Smooth muscle cell (in vitro differentiated cells): ENCODE results near the gene TWIST2. TPM values are rescaled to one million over a fixed set of nuclear protein-coding genes. Genes with fewer than 3 reads are reported as not detected.

Experiments
- DNase-seq: peaks from one replicate; lab custom pipeline; 2025; ENCODE audit not compliant: unreplicated experiment; lab: John Stamatoyannopoulos, UW
- H2AFZ ChIP-seq: fragments of 200-600 bp; sonication (generic); 2 replicates; pipeline ENCODE4 v1.6.0; 2016; ENCODE audit warnings: antibody characterized with exemption, low read depth, mild to moderate bottlenecking
- H3F3A ChIP-seq: fragments of 200-600 bp; sonication (generic); 2 replicates; pipeline ENCODE4 v1.6.0; 2017; ENCODE audit warnings: antibody characterized with exemption, low read depth
- H3K27ac ChIP-seq: fragments of 200-600 bp; sonication (generic); 2 replicates; pipeline ENCODE4 v1.5.1; 2016; ENCODE audit warnings: low read depth, mild to moderate bottlenecking
- H3K27me3 ChIP-seq: fragments of 200-600 bp; sonication (generic); 2 replicates; pipeline ENCODE4 v1.6.1; 2016; ENCODE audit warnings: low read depth, mild to moderate bottlenecking
- H3K36me3 ChIP-seq: fragments of 200-600 bp; sonication (generic); 2 replicates; pipeline ENCODE4 v1.5.1; 2016; ENCODE audit warnings: low read depth
- H3K4me1 ChIP-seq: fragments of 200-600 bp; sonication (generic); 2 replicates; pipeline ENCODE4 v1.5.1; 2016; ENCODE audit warnings: low read depth
- H3K4me2 ChIP-seq: fragments of 200-600 bp; sonication (generic); 2 replicates; pipeline ENCODE4 v1.6.0; 2016; ENCODE audit warnings: mild to moderate bottlenecking
- H3K4me3 ChIP-seq: fragments of 200-600 bp; sonication (generic); 2 replicates; pipeline ENCODE4 v1.5.1; 2016; ENCODE audit warnings: mild to moderate bottlenecking
- H3K79me2 ChIP-seq: fragments of 200-600 bp; sonication (generic); 2 replicates; pipeline ENCODE4 v1.6.0; 2016; ENCODE audit warnings: low read depth, mild to moderate bottlenecking
- H3K9ac ChIP-seq: fragments of 200-600 bp; sonication (generic); 2 replicates; pipeline ENCODE4 v1.6.0; 2016; ENCODE audit warnings: low read depth
- H3K9me3 ChIP-seq: fragments of 200-600 bp; sonication (generic); replicated peaks from 2 replicates; pipeline ENCODE4 v1.5.1; 2016; ENCODE audit warnings: low read depth
- H4K20me1 ChIP-seq: fragments of 200-600 bp; sonication (generic); 2 replicates; pipeline ENCODE4 v1.6.0; 2016; ENCODE audit warnings: low read depth
- CTCF ChIP-seq: fragments of 200-600 bp; sonication (generic); IDR thresholded peaks from 2 replicates; pipeline ENCODE4 v1.5.1; 2017; ENCODE audit warnings: borderline replicate concordance, mild to moderate bottlenecking, antibody characterized with exemption; ENCODE audit not compliant: insufficient read depth, poor library complexity, severe bottlenecking
- WGBS: methylation state at CpG from one replicate; pipeline ENCODE4 v1.1.7; 2016; ENCODE audit warnings: low lambda C conversion rate; 5-methylcytosine and 5-hydroxymethylcytosine counted together
- polyA plus RNA-seq: library from polyadenylated mRNA; unstranded; fragments of >200 nt; fragmentation: Nextera tagmentation; extraction: Ambion mirVana; gene quantifications from 2 replicates; pipeline ENCODE4 v1.2.1, GENCODE V29; 2016
- total RNA-seq: library from RNA; depleted of rRNA; stranded (reverse); fragments of >200 nt; gene quantifications from 2 replicates; pipeline ENCODE4 v1.2.3, GENCODE V29; 2014

TWIST2 gene
- total and polyA plus RNA-seq, 2 experiments from 2014 or later: 1.0 to 2.4 TPM

DNA sequence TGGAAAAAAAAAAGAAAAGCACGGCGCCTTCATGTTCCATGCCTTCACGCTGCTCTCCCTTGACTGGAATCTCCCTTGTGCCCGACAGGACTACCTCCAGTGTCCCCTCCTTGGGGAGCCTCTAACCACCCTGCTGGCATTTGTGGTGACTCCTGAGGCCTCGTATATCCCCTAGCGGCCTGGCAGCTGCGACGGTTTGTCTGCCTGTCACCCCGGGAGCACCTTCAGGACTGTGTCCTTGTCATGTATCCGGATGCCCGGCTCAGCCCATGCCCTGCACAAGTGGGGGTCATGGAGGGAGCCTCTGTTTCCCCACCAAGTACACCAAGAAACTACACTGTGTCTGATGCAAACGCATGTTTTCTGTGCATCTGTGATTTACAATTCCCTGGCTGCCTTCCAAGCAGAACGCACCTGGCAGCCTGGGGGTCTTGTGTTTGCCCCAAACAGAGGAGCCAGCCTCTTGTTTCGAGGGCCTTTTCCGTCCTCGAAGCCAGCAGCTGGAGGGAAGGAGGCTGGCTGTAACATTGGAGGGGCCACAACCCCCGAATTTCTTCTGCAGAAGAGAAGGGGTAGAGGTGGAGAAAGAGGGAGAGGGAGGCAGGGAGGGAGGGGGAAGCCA lies 18.9 kb downstream of the TWIST2 start:
- H3K79me2 ChIP-seq: no peaks in the 10 kb centered on the region
- no peak overlapping the region for H3K27ac ChIP-seq
- H2AFZ ChIP-seq: no peak overlapping the region
- H4K20me1 ChIP-seq: no peaks in the 10 kb centered on the region
- WGBS: 83% methylated on average over 17 of the region's 17 CpGs
- H3K27me3 ChIP-seq: no peaks in the 10 kb centered on the region
- no peak for TF ChIP-seq CTCF
- no peak overlapping the region for H3K9ac ChIP-seq
- no peaks in the 10 kb centered on the region for H3F3A ChIP-seq
- H3K4me3 ChIP-seq: no peak overlapping the region
- H3K4me1 ChIP-seq: peaks cover 22% of the 10 kb centered on the region
- H3K4me2 ChIP-seq: peak overlapping the region; percentile 74
- H3K36me3 ChIP-seq: no peaks in the 10 kb centered on the region
- no peak for DNase-seq
- H3K9me3 ChIP-seq: no peaks in the 10 kb centered on the region

DNA sequence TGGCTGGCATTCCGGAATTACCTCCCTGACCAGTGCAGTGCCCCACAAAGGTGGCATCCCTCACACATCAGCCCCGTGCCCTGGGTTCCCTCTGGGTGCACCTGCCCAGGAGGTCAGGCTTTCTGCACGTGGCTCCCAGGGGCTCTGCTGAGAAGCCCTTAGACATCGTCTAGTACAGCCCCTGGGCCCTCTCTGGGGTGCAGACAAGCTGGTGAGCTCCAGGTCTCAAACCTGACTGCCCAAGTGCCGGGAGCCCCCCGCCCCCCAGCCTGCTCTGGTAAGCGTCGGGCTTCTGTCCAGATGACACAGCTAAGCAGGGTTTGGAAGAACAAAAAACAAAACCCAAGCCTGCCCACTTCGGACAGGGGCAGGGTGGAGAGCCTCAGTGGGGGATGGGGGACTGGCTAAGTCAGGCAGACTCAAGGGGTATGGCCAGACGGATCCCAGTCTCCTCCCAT lies 20.2 kb downstream of the TWIST2 start:
- Histone ChIP-seq H3K9ac (no peak overlapping the region), H3K4me3 (no peak overlapping the region), H3K27ac (no peak overlapping the region), H3F3A (no peaks in the 10 kb centered on the region), H3K9me3 (no peaks in the 10 kb centered on the region), H3K27me3 (no peaks in the 10 kb centered on the region), H4K20me1 (no peaks in the 10 kb centered on the region), H2AFZ (no peak overlapping the region), H3K79me2 (no peaks in the 10 kb centered on the region), H3K36me3 (no peaks in the 10 kb centered on the region), H3K4me1 (peaks cover 22% of the 10 kb centered on the region), H3K4me2 (no peak overlapping the region)
- DNase-seq: no peak
- 72% methylated on average over 10 of the region's 10 CpGs for WGBS
- TF ChIP-seq CTCF: no peak

- Histone ChIP-seq H3K9ac (no peak overlapping the region), H3K27me3 (no peaks in the 10 kb centered on the region), H3K36me3 (no peaks in the 10 kb centered on the region), H3K4me2 (no peak overlapping the region), H3K4me1 (peaks cover 16% of the 10 kb centered on the region), H2AFZ (no peak overlapping the region), H4K20me1 (no peaks in the 10 kb centered on the region), H3K4me3 (no peak overlapping the region), H3F3A (no peaks in the 10 kb centered on the region), H3K27ac (no peak overlapping the region), H3K79me2 (no peaks in the 10 kb centered on the region), H3K9me3 (no peaks in the 10 kb centered on the region)
- TF ChIP-seq CTCF: no peak
- DNase-seq: no peak
- WGBS: 91% methylated on average over 25 of the region's 25 CpGs
Measured at GRCh38 chr2:238868616-238869292, 20.9 kb downstream of the TWIST2 start.
